Measurements from ENCODE around the gene LRMDA. TPM values are rescaled to one million over a fixed set of nuclear protein-coding genes. Genes with fewer than 3 reads are reported as not detected.

LRMDA gene
- total RNA-seq, 2 experiments from 2014 or later, result not detected

DNA sequence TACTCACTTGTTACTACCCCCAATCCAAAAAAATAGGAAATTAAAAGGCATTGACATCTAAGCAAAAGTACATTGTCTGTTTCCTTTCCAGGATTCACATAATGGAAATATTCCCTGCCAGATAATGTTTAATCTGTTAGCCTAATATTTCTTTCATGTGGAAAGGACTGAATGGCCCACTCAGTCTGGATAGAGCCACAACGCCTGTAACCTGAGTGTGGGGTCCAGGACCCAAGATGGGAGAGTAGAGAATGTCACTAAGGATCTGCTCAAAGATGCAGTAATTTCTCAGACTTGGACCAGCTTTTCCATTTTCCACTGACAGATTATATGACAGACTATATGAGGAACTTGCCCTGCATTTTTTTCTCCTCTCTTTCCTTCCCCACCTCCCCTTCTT, 1117.3 kb downstream of the LRMDA start:
- Histone ChIP-seq H3K4me1 (ENCODE audit: insufficient read depth, low read length) (no peaks in the 10 kb centered on the region), H3K27me3 (ENCODE audit: control insufficient read depth in 1 of 2, insufficient read depth in 2 of 2, low read length in 2 of 2) (no peaks in the 10 kb centered on the region), H3K36me3 (ENCODE audit: insufficient read depth, low read length) (no peaks in the 10 kb centered on the region), H3K9me3 (ENCODE audit: control insufficient read depth in 1 of 2, insufficient read depth in 1 of 2, low read length in 2 of 2) (no peaks in the 10 kb centered on the region), H3K4me3 (ENCODE audit: low read length) (no peak overlapping the region), H3K27ac (ENCODE audit: low read depth in 1 of 2, low read length in 2 of 2) (no peak overlapping the region)
- Mint-ChIP-seq H3K27ac (no peak overlapping the region), H3K4me1 (ENCODE audit: low read depth) (no peaks in the 10 kb centered on the region), H3K27me3 (peaks cover 5% of the 10 kb centered on the region), H3K9me3 (no peaks in the 10 kb centered on the region), H3K4me3 (no peak overlapping the region), H3K36me3 (ENCODE audit: low read depth) (no peaks in the 10 kb centered on the region)
- ATAC-seq (ENCODE audit: poor library complexity), result no peak
- DNase-seq, result no peak
- intact Hi-C loops (cut with DNase I, micrococcal nuclease), result no loop called here
- POLR2A ChIA-PET, result no interaction called here
- CTCF ChIA-PET, result no interaction called here
- TF ChIP-seq, protein P1, sequence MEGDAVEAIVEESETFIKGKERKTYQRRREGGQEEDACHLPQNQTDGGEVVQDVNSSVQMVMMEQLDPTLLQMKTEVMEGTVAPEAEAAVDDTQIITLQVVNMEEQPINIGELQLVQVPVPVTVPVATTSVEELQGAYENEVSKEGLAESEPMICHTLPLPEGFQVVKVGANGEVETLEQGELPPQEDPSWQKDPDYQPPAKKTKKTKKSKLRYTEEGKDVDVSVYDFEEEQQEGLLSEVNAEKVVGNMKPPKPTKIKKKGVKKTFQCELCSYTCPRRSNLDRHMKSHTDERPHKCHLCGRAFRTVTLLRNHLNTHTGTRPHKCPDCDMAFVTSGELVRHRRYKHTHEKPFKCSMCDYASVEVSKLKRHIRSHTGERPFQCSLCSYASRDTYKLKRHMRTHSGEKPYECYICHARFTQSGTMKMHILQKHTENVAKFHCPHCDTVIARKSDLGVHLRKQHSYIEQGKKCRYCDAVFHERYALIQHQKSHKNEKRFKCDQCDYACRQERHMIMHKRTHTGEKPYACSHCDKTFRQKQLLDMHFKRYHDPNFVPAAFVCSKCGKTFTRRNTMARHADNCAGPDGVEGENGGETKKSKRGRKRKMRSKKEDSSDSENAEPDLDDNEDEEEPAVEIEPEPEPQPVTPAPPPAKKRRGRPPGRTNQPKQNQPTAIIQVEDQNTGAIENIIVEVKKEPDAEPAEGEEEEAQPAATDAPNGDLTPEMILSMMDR (IDR thresholded peaks at IDR 0.05), result no peak

DNA sequence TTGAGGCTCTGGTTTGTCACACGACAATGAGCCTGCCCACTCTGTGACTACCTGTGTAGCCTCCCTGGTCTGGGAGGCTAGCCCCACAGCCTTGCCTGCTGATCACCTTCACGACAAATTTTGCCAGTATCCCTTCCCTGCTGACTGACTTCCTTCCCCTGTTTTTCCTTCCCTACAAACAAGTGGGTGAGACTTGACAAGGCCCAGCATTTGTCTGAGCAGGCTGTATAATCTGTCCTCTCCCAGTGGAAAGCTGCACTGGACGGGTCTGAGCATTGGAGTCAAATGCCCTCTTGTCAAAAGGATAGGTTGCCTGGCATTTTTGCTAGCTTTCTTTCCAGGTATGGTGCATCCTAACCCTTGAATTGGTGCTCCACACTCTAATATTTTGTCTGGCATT, 1117.7 kb downstream of the LRMDA start:
- H3K27ac Mint-ChIP-seq, result no peak overlapping the region
- ATAC-seq (ENCODE audit: poor library complexity) (no peak), DNase-seq (no peak)
- Histone ChIP-seq H3K4me3 (ENCODE audit: low read length) (no peak overlapping the region), H3K4me1 (ENCODE audit: insufficient read depth, low read length) (no peaks in the 10 kb centered on the region), H3K36me3 (ENCODE audit: insufficient read depth, low read length) (no peaks in the 10 kb centered on the region), H3K27ac (ENCODE audit: low read depth in 1 of 2, low read length in 2 of 2) (no peak overlapping the region), H3K9me3 (ENCODE audit: control insufficient read depth in 1 of 2, insufficient read depth in 1 of 2, low read length in 2 of 2) (no peaks in the 10 kb centered on the region), H3K27me3 (ENCODE audit: control insufficient read depth in 1 of 2, insufficient read depth in 2 of 2, low read length in 2 of 2) (no peaks in the 10 kb centered on the region)
- no peak overlapping the region for H3K4me3 Mint-ChIP-seq
- POLR2A ChIA-PET, result no interaction called here
- TF ChIP-seq, protein P1 (IDR thresholded peaks at IDR 0.05), result no peak
- CTCF ChIA-PET, result no interaction called here
- intact Hi-C loops (cut with DNase I, micrococcal nuclease), result no loop called here
- peaks cover 5% of the 10 kb centered on the region for H3K27me3 Mint-ChIP-seq
- no peaks in the 10 kb centered on the region for H3K36me3 Mint-ChIP-seq (ENCODE audit: low read depth)
- H3K4me1 Mint-ChIP-seq (ENCODE audit: low read depth), result no peaks in the 10 kb centered on the region
- no peaks in the 10 kb centered on the region for H3K9me3 Mint-ChIP-seq

DNA sequence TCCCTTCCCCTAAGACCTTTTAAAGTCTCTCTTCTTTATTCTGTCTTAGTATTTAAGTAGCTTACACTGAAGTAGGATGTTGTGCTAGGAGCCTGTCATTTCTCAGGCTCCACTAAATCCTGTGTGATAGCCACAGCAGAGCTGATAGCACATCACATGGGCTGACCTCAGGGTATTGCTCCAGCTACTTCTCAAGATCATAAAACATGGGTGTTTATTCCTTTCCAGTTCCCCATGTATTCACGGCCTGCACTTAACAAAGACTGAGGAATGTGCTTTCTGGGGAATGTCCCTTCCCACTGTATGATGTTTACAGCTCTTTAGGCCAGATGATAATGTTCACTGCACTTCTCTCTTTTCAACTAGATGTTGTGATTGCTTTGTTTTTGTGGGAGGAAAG, 1119.4 kb downstream of the LRMDA start:
- ChIA-PET POLR2A (no interaction called here), CTCF (no interaction called here)
- Mint-ChIP-seq H3K4me3 (no peak overlapping the region), H3K27me3 (peaks cover 5% of the 10 kb centered on the region), H3K27ac (no peak overlapping the region), H3K36me3 (ENCODE audit: low read depth) (no peaks in the 10 kb centered on the region), H3K4me1 (ENCODE audit: low read depth) (no peaks in the 10 kb centered on the region), H3K9me3 (no peaks in the 10 kb centered on the region)
- no peaks in the 10 kb centered on the region for H3K9me3 ChIP-seq (ENCODE audit: control insufficient read depth in 1 of 2, insufficient read depth in 1 of 2, low read length in 2 of 2)
- ATAC-seq (ENCODE audit: poor library complexity) (no peak), DNase-seq (no peak)
- H3K36me3 ChIP-seq (ENCODE audit: insufficient read depth, low read length), result no peaks in the 10 kb centered on the region
- H3K4me3 ChIP-seq (ENCODE audit: low read length), result no peak overlapping the region
- TF ChIP-seq, protein P1 (IDR thresholded peaks at IDR 0.05), result no peak
- no peaks in the 10 kb centered on the region for H3K27me3 ChIP-seq (ENCODE audit: control insufficient read depth in 1 of 2, insufficient read depth in 2 of 2, low read length in 2 of 2)
- H3K27ac ChIP-seq (ENCODE audit: low read depth in 1 of 2, low read length in 2 of 2), result no peak overlapping the region
- H3K4me1 ChIP-seq (ENCODE audit: insufficient read depth, low read length), result no peaks in the 10 kb centered on the region
- intact Hi-C loops (cut with DNase I, micrococcal nuclease), result no loop called here
